ENCODE measurements around the gene DLG3. TPM values are rescaled to one million over a fixed set of nuclear protein-coding genes. Genes with fewer than 3 reads are reported as not detected.

Gene DLG3
- total RNA-seq, 1 experiment from 2014 or later, result 48.4 TPM

DNA sequence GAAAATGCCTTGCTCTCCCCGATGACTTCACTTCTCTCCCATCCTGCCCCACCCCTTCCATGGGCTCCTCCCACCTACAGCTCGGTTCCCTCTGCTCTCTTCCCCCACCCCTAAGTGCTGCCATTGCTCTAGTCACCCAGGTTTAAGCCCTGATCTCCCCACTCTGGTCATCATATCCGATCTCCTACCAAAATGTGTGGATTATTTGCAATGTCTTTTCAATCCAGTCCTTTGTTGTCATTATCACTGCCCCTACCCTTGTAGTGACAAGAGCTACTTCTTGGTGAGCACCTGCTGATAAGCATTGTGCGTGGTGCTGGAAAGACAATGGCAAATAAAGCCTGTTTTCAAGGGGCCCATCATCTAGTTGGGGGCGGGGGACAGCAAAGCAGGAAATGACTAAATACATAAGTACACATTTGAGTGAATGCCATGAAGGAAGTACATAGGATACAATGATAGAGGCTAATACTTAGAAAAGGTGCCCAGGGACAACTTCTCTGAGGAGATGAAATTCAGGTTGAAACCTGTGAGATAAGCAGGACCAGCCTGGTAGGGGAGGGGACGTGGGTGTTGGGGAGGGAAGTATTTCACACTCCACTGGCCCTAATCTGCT is 63.8 kb downstream of the DLG3 start:
- Histone ChIP-seq H3K79me2 (ENCODE audit: insufficient read depth, low read length) (no peaks in the 10 kb centered on the region), H3K36me3 (ENCODE audit: control insufficient read depth in 1 of 2, insufficient read depth in 2 of 2, low read length in 2 of 2) (no peaks in the 10 kb centered on the region), H4K20me1 (ENCODE audit: insufficient read depth) (no peaks in the 10 kb centered on the region), H3K9me2 (ENCODE audit: insufficient read depth) (no peaks in the 10 kb centered on the region), H3K4me3 (replicated peaks in 1 of 2; ENCODE audit: low read depth in 1 of 2, low read length in 2 of 2) (no peak overlapping the region), H3K27ac (ENCODE audit: low read depth, low read length) (no peak overlapping the region), H3K9ac (ENCODE audit: low read length) (no peak overlapping the region), H3K4me2 (ENCODE audit: low read length) (no peak overlapping the region), H3K27me3 (ENCODE audit: insufficient read depth, low read length) (no peaks in the 10 kb centered on the region), H3K4me1 (ENCODE audit: control insufficient read depth in 1 of 2, insufficient read depth in 2 of 2, low read length in 2 of 2) (peaks cover 0 to 6% of the 10 kb centered on the region in 2 experiments; a peak in 1 of 4 replicates), H2AFZ (ENCODE audit: low read depth, low read length, poor library complexity, severe bottlenecking) (no peak overlapping the region), H3K9me3 (ENCODE audit: control insufficient read depth in 1 of 2, insufficient read depth in 1 of 2, low read depth in 1 of 2, low read length in 2 of 2) (no peaks in the 10 kb centered on the region)
- ATAC-seq (no peak), DNase-seq (ENCODE audit: low read depth, low spot score) (no peak)
- intact Hi-C loops (cut with micrococcal nuclease), result no loop called here
- TF ChIP-seq JUND (IDR thresholded peaks at IDR 0.05) (no peak), EZH2phosphoT487 (IDR thresholded peaks at IDR 0.05; ENCODE audit: borderline replicate concordance) (no peak), CEBPB (IDR thresholded peaks at IDR 0.05; ENCODE audit: low read depth) (no peak), CBX3 (IDR thresholded peaks at IDR 0.05; ENCODE audit: low read depth) (no peak), YY1 (IDR thresholded peaks at IDR 0.05; ENCODE audit: extremely low read depth, insufficient replicate concordance, low read depth, low read length) (no peak), SRF (IDR thresholded peaks at IDR 0.05; ENCODE audit: low read depth) (no peak), SIN3A (IDR thresholded peaks at IDR 0.05; ENCODE audit: low read depth) (no peak), RAD21 (IDR thresholded peaks at IDR 0.05; ENCODE audit: low read depth) (no peak), ELF1 (IDR thresholded peaks at IDR 0.05; ENCODE audit: borderline replicate concordance, low read depth) (no peak), EZH2 (IDR thresholded peaks at IDR 0.05) (no peak), POLR2AphosphoS5 (IDR thresholded peaks at IDR 0.05; ENCODE audit: low read depth, low read length) (no peak), EGR1 (IDR thresholded peaks at IDR 0.05; ENCODE audit: low read depth) (no peak), TCF7L2 (IDR thresholded peaks at IDR 0.05; ENCODE audit: borderline replicate concordance, extremely low read depth, insufficient read depth, insufficient read length) (no peak), ZNF274 (IDR thresholded peaks at IDR 0.05; ENCODE audit: low read depth, low read length) (no peak), SP1 (IDR thresholded peaks at IDR 0.05; ENCODE audit: low read depth) (no peak)
- TF ChIP-seq, protein P1, sequence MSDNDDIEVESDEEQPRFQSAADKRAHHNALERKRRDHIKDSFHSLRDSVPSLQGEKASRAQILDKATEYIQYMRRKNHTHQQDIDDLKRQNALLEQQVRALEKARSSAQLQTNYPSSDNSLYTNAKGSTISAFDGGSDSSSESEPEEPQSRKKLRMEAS (IDR thresholded peaks at IDR 0.05), result no peak
- TF ChIP-seq, protein P2, sequence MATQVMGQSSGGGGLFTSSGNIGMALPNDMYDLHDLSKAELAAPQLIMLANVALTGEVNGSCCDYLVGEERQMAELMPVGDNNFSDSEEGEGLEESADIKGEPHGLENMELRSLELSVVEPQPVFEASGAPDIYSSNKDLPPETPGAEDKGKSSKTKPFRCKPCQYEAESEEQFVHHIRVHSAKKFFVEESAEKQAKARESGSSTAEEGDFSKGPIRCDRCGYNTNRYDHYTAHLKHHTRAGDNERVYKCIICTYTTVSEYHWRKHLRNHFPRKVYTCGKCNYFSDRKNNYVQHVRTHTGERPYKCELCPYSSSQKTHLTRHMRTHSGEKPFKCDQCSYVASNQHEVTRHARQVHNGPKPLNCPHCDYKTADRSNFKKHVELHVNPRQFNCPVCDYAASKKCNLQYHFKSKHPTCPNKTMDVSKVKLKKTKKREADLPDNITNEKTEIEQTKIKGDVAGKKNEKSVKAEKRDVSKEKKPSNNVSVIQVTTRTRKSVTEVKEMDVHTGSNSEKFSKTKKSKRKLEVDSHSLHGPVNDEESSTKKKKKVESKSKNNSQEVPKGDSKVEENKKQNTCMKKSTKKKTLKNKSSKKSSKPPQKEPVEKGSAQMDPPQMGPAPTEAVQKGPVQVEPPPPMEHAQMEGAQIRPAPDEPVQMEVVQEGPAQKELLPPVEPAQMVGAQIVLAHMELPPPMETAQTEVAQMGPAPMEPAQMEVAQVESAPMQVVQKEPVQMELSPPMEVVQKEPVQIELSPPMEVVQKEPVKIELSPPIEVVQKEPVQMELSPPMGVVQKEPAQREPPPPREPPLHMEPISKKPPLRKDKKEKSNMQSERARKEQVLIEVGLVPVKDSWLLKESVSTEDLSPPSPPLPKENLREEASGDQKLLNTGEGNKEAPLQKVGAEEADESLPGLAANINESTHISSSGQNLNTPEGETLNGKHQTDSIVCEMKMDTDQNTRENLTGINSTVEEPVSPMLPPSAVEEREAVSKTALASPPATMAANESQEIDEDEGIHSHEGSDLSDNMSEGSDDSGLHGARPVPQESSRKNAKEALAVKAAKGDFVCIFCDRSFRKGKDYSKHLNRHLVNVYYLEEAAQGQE (IDR thresholded peaks at IDR 0.05; ENCODE audit: low read depth), result no peak
- TF ChIP-seq, protein P3, sequence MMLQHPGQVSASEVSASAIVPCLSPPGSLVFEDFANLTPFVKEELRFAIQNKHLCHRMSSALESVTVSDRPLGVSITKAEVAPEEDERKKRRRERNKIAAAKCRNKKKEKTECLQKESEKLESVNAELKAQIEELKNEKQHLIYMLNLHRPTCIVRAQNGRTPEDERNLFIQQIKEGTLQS (IDR thresholded peaks at IDR 0.05), result no peak
- TF ChIP-seq, protein P4, sequence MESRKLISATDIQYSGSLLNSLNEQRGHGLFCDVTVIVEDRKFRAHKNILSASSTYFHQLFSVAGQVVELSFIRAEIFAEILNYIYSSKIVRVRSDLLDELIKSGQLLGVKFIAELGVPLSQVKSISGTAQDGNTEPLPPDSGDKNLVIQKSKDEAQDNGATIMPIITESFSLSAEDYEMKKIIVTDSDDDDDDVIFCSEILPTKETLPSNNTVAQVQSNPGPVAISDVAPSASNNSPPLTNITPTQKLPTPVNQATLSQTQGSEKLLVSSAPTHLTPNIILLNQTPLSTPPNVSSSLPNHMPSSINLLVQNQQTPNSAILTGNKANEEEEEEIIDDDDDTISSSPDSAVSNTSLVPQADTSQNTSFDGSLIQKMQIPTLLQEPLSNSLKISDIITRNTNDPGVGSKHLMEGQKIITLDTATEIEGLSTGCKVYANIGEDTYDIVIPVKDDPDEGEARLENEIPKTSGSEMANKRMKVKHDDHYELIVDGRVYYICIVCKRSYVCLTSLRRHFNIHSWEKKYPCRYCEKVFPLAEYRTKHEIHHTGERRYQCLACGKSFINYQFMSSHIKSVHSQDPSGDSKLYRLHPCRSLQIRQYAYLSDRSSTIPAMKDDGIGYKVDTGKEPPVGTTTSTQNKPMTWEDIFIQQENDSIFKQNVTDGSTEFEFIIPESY (IDR thresholded peaks at IDR 0.05; ENCODE audit: extremely low read depth, insufficient replicate concordance, low read length), result no peak
- RAD21 ChIA-PET (ENCODE audit: low non-redundant PET in 1 of 2, low total read pairs in 2 of 2, uncharacterized antibody in 2 of 2, unreplicated experiment in 2 of 2), result no interaction called here
- BruUV-seq (replicated peaks), result no TSS peak
- CTCF ChIA-PET, result no interaction called here
- POLR2A ChIA-PET, result no interaction called here
